ENCODE results near the gene RABL2B. TPM values are rescaled to one million over a fixed set of nuclear protein-coding genes. Genes with fewer than 3 reads are reported as not detected.

The RABL2B gene
- total RNA-seq, 1 experiment from 2014 or later = 6.3 TPM

DNA sequence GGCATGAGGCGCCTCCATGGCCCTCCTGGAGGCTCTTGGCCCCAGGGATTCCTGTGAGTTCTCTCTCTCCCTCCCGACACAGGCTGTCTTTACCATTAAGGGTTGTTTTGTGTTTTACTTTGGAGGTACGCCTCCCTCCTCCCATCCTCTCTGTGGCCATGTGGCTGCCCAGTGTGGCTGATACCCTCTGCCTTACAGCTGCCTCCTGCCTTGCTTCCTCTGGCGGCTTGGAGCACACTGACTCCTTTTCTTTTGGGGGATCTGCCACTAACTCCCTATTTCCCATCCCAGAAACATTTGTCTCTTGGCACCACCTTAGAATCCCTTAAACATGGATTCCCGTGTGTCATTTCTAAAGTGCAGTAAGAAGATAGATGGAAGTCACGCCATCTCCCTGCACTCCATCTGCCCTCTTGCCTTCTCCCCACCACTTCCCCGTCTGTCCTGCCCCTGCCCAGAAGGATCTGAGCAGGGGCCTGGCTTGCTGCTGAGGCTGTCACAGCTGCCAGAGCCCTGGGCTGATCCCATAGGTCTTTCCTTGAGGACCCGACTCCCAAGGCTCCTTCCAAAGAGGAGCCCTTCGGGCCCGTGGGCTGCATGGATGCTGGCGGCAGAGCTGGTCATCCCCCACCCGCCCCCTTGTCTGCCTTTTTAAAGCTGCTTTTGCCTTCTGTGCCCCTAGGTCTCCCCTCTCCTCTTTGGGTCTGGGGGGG is 60.6 kb downstream of the RABL2B start:
- no peaks in the 10 kb centered on the region for H3K36me3 ChIP-seq
- no peaks in the 10 kb centered on the region for H3K4me1 ChIP-seq (replicated peaks)
- DNase-seq (ENCODE audit: low read depth in 1 of 2, low spot score in 2 of 2) = no peak
- H3K27ac ChIP-seq = no peak overlapping the region
- H3K9me3 ChIP-seq (replicated peaks) = no peaks in the 10 kb centered on the region; the same call in 1 of the 2 replicates
- peaks cover 35% of the 10 kb centered on the region for H3K27me3 ChIP-seq (replicated peaks)
- H3K4me3 ChIP-seq = no peak overlapping the region

DNA sequence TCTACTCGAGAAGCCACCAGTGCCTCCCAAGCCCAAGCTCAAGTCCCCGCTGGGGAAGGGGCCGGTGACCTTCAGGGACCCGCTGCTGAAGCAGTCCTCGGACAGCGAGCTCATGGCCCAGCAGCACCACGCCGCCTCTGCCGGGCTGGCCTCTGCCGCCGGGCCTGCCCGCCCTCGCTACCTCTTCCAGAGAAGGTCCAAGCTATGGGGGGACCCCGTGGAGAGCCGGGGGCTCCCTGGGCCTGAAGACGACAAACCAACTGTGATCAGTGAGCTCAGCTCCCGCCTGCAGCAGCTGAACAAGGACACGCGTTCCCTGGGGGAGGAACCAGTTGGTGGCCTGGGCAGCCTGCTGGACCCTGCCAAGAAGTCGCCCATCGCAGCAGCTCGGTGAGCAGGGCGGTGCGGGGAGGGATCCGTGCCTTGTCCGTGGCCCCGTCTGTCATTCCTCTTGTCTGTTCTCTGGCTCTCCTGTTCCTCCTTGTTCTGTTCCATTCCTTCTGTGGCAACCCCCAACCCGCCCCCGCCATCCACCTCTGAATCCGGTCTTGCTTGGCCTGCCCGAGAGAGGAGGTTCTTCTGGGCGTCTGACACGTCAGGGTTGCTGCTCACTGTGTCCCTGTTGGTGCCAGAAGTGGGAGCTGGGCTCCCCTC is 61.3 kb downstream of the RABL2B start:
- H3K4me3 ChIP-seq = no peak overlapping the region
- H3K27me3 ChIP-seq (replicated peaks) = peaks cover 39% of the 10 kb centered on the region
- DNase-seq (ENCODE audit: low read depth in 1 of 2, low spot score in 2 of 2) = no peak
- no peak overlapping the region for H3K27ac ChIP-seq
- no peaks in the 10 kb centered on the region for H3K36me3 ChIP-seq
- H3K9me3 ChIP-seq (replicated peaks) = no peaks in the 10 kb centered on the region; the same call in 1 of the 2 replicates
- no peaks in the 10 kb centered on the region for H3K4me1 ChIP-seq (replicated peaks)

DNA sequence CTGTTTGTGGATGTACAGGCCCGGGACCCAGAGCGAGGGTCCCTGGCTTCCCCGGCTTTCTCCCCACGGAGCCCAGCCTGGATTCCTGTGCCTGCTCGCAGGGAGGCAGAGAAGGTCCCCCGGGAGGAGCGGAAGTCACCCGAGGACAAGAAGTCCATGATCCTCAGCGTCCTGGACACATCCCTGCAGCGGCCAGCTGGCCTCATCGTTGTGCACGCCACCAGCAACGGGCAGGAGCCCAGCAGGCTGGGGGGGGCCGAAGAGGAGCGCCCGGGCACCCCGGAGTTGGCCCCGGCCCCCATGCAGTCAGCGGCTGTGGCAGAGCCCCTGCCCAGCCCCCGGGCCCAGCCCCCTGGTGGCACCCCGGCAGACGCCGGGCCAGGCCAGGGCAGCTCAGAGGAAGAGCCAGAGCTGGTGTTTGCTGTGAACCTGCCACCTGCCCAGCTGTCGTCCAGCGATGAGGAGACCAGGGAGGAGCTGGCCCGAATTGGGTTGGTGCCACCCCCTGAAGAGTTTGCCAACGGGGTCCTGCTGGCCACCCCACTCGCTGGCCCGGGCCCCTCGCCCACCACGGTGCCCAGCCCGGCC is 62.1 kb downstream of the RABL2B start:
- no peak overlapping the region for H3K27ac ChIP-seq
- H3K4me1 ChIP-seq (replicated peaks) = no peaks in the 10 kb centered on the region
- H3K4me3 ChIP-seq = no peak overlapping the region
- H3K36me3 ChIP-seq = no peaks in the 10 kb centered on the region
- peaks cover 43% of the 10 kb centered on the region for H3K27me3 ChIP-seq (replicated peaks)
- DNase-seq (ENCODE audit: low read depth in 1 of 2, low spot score in 2 of 2) = no peak
- H3K9me3 ChIP-seq (replicated peaks) = no peaks in the 10 kb centered on the region; the same call in 1 of the 2 replicates

DNA sequence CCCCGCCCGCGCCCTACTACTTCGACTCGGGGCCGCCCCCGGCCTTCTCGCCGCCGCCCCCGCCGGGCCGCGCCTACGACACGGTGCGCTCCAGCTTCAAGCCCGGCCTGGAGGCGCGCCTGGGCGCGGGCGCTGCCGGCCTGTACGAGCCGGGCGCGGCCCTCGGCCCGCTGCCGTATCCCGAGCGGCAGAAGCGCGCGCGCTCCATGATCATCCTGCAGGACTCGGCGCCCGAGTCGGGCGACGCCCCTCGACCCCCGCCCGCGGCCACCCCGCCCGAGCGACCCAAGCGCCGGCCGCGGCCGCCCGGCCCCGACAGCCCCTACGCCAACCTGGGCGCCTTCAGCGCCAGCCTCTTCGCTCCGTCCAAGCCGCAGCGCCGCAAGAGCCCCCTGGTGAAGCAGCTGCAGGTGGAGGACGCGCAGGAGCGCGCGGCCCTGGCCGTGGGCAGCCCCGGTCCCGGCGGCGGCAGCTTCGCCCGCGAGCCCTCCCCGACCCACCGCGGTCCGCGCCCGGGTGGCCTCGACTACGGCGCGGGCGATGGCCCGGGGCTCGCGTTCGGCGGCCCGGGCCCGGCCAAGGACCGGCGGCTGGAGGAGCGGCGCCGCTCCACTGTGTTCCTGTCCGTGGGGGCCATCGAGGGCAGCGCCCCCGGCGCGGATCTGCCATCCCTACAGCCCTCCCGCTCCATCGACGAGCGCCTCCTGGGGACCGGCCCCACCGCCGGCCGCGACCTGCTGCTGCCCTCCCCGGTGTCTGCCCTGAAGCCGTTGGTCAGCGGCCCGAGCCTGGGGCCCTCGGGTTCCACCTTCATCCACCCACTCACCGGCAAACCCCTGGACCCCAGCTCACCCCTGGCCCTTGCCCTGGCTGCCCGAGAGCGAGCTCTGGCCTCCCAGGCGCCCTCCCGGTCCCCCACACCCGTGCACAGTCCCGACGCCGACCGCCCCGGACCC is 62.9 kb downstream of the RABL2B start:
- no peak for DNase-seq (ENCODE audit: low read depth in 1 of 2, low spot score in 2 of 2)
- no peaks in the 10 kb centered on the region for H3K36me3 ChIP-seq
- H3K27me3 ChIP-seq (replicated peaks) = peaks cover 43% of the 10 kb centered on the region
- H3K27ac ChIP-seq = no peak overlapping the region
- no peak overlapping the region for H3K4me3 ChIP-seq
- H3K9me3 ChIP-seq (replicated peaks) = no peaks in the 10 kb centered on the region; the same call in 1 of the 2 replicates
- no peaks in the 10 kb centered on the region for H3K4me1 ChIP-seq (replicated peaks)

DNA sequence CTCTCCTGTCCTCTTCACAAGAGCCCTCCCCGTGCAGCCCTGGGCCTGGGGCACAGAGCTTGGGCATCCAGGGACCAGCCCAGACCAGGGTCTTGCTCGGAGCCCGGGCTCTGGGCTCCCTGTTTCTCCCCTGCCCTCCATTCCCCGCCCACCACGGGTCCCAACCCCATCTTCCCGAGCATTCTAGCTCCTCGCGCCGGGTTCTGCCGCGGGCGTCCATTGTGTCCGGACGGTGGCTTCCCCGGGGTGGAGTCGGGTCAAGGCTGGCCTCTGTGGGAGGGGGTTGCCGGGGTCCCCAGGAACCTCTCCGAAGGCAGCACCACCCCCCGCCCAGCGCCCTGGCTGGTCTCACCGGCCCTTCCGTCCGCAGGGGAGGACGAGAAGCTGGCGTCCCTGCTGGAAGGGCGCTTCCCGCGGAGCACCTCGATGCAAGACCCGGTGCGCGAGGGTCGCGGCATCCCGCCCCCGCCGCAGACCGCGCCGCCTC is 63.6 kb downstream of the RABL2B start:
- DNase-seq (ENCODE audit: low read depth in 1 of 2, low spot score in 2 of 2) = no peak
- Histone ChIP-seq H3K4me3 (no peak overlapping the region), H3K4me1 (replicated peaks) (no peaks in the 10 kb centered on the region), H3K36me3 (no peaks in the 10 kb centered on the region), H3K27ac (no peak overlapping the region), H3K27me3 (replicated peaks) (peaks cover 43% of the 10 kb centered on the region), H3K9me3 (replicated peaks) (no peaks in the 10 kb centered on the region; the same call in 1 of the 2 replicates)

DNA sequence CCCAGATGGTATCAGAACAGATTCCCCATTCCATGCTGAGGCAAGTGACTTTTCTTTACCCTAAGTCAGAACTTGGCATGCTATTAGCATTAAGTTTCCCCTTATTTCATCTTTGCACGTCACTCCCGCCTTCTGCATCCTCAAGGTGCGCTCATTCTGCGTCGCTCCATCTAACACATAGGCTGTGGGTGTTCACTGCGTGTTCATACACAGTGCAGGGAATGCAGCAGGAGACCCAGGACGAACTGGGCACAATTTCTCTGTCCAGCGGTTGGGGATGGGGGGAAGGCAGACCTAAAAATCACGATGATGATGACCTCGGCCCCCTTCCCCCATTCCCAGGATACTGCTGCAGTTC is 65.1 kb downstream of the RABL2B start:
- no peaks in the 10 kb centered on the region for H3K9me3 ChIP-seq (replicated peaks)

DNA sequence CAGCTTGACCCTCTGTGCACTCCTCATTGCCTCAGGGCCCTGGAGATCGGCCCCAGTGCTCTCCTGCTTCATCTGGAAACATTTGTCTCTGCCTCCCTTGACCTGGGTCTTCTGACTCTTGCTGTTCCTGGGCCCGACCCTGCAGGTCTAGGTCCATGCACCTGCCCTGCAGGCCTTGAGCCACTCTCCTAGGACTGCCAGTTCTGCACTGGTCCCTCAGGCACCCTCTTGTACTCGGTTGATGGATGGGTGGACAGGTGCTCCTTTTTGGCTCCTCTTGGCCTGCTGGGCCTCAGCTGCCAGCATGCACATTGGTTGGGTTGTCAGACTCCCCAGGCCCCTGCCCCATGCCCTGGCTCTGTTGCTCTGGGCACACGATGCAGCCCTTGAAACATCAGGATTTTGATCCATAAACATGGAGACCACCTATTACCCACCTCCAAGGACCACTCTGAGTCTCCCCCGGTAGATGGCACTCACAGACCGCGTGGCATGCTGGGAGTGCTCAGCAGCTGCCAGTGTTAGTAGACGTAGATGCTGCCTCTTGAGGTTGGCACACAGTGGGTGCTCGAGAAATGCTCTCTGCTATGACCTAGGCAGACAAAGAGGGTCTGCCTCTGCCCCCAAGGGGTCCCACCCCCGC is 65.6 kb downstream of the RABL2B start:
- DNase-seq (ENCODE audit: low read depth in 1 of 2, low spot score in 2 of 2) = no peak
- Histone ChIP-seq H3K9me3 (replicated peaks) (no peaks in the 10 kb centered on the region), H3K4me1 (replicated peaks) (no peaks in the 10 kb centered on the region), H3K27ac (no peak overlapping the region), H3K27me3 (replicated peaks) (peaks cover 43% of the 10 kb centered on the region), H3K4me3 (no peak overlapping the region), H3K36me3 (no peaks in the 10 kb centered on the region)

More for the DNA sequence above, 65.1 kb downstream of the RABL2B start:
- DNase-seq (ENCODE audit: low read depth in 1 of 2, low spot score in 2 of 2) = no peak
- H3K4me1 ChIP-seq (replicated peaks) = no peaks in the 10 kb centered on the region
- H3K36me3 ChIP-seq = no peaks in the 10 kb centered on the region
- no peak overlapping the region for H3K27ac ChIP-seq
- peaks cover 43% of the 10 kb centered on the region for H3K27me3 ChIP-seq (replicated peaks)
- no peak overlapping the region for H3K4me3 ChIP-seq

Other genes with a start within 250 kb of the RABL2B start
- gene KLHDC7B, start 237.7 kb downstream of the RABL2B start, total RNA-seq (2014; rRNA removed; shearing (Covaris generic)) = 0.11 and 0.66 TPM in 2 replicates
- not detected in 2 replicates for gene SYCE3, start 220.7 kb downstream of the RABL2B start, total RNA-seq (2014; rRNA removed; shearing (Covaris generic))
- gene CPT1B, start 205.2 kb downstream of the RABL2B start, total RNA-seq (2014; rRNA removed; shearing (Covaris generic)) = 1.7 and 2.5 TPM in 2 replicates
- 26.5 and 47.8 TPM in 2 replicates for gene CHKB, start 200.8 kb downstream of the RABL2B start, total RNA-seq (2014; rRNA removed; shearing (Covaris generic))
- 0.03 TPM in 1 of 2 replicates, not detected in the other for gene MAPK8IP2, start 182.8 kb downstream of the RABL2B start, total RNA-seq (2014; rRNA removed; shearing (Covaris generic))
- gene ARSA, start 155.5 kb downstream of the RABL2B start, total RNA-seq (2014; rRNA removed; shearing (Covaris generic)) = 20.2 and 22.7 TPM in 2 replicates
- 0.22 and 0.53 TPM in 2 replicates for gene SHANK3, start 110.8 kb downstream of the RABL2B start, total RNA-seq (2014; rRNA removed; shearing (Covaris generic))
- not detected in 2 replicates for gene ACR, start 45.4 kb downstream of the RABL2B start, total RNA-seq (2014; rRNA removed; shearing (Covaris generic))